Ovary (tissue), 9 donors: ENCODE results near the gene NEURL1B. TPM values are rescaled to one million over a fixed set of nuclear protein-coding genes. Genes with fewer than 3 reads are reported as not detected.
A peak's percentile ranks its signal among the peaks of the same experiment; 100 is the strongest.

Experiments
- DNase-seq, 5 donors: peaks; one replicate each; pipeline ENCODE4 v3.0.0-alpha.2; 2019 to 2020
- H3K27ac ChIP-seq, 2 donors: fragments of 200-600 bp; one replicate each; pipeline versions ENCODE4 v1.5.1 to v1.8.0; 2019 to 2022
- H3K27me3 ChIP-seq: fragments of 200-600 bp; one replicate; pipeline ENCODE4 v1.8.0; 2022
- H3K36me3 ChIP-seq: fragments of 200-600 bp; sonication (generic); one replicate; pipeline ENCODE4 v1.5.1; 2019
- H3K4me1 ChIP-seq: one replicate; pipeline ENCODE4 v1.8.1; 2013; ENCODE audit warnings: mild to moderate bottlenecking, moderate library complexity; ENCODE audit not compliant: insufficient read depth
- H3K4me3 ChIP-seq: fragments of 200-600 bp; sonication (generic); one replicate; pipeline ENCODE4 v1.5.1; 2017
- H3K9me3 ChIP-seq, 2 donors: fragments of 200-600 bp in 1 of 2; sonication (generic) in 1 of 2; one replicate each; pipeline versions ENCODE4 v1.5.1 to v1.8.1; 2013 to 2019; ENCODE audit warnings: mild to moderate bottlenecking in 1 of 2, moderate library complexity in 1 of 2
- CTCF ChIP-seq, 3 donors: fragments of 450-650 bp in 2 of 3; fragments of 200-600 bp in 1 of 3; IDR thresholded peaks; one replicate each; pipeline versions ENCODE4 v1.5.1 to v1.8.0; 2016 to 2022; ENCODE audit warnings: antibody characterized with exemption in 3 of 3, mild to moderate bottlenecking in 1 of 3
- EP300 ChIP-seq: sonication (generic); formaldehyde crosslinking; IDR thresholded peaks from one replicate; pipeline ENCODE4 v1.6.1; 2017; ENCODE audit warnings: antibody characterized with exemption
- POLR2A ChIP-seq: fragments of 450-650 bp; IDR thresholded peaks from one replicate; pipeline ENCODE4 v1.6.1; 2017; ENCODE audit warnings: antibody characterized with exemption, mild to moderate bottlenecking, moderate library complexity
- WGBS, 3 donors: extraction: QIAGEN DNeasy Blood & Tissue Kit in 1 of 3; methylation state at CpG; one replicate each; pipeline versions ENCODE4 v1.1.5 to v1.1.7; 2013 to 2017; 5-methylcytosine and 5-hydroxymethylcytosine counted together
- intact Hi-C, 4 donors: fragments of 100-400 bp; cut with DNase I; formaldehyde crosslinking; loops; one replicate each; pipeline versions ENCODE4 v1.11.0 to v1.15.1; 2022 to 2023
- polyA plus RNA-seq, 2 donors: library from polyadenylated mRNA; stranded (reverse); fragments of 200-250 nt in 1 of 2; fragments of 350-450 nt in 1 of 2; fragmentation: Illumina TruSeq in 1 of 2; extraction: RNeasy Lipid Tissue Mini Kit (QIAGEN cat#74804) in 1 of 2; gene quantifications; one replicate each; pipeline ENCODE4 v1.2.3, GENCODE V29; 2013 to 2014
- total RNA-seq, 7 donors: library from RNA; depleted of rRNA in 2 of 7; stranded (reverse); fragments of >200 nt in 2 of 7; fragmentation: NEBNext Ultra II Directional in 3 of 7; extraction: Animal tissue kit (Norgen Biotek cat#: 25700) in 3 of 7; gene quantifications; one replicate each; pipeline versions ENCODE4 v1.1.0 to v1.2.4, GENCODE V29; 2016 to 2023
- donor health status: DM: no; HTN: no; CAD: no; lungs with moderate emphysema.
- donor health status: DM: no; HTN: no; CAD: no.
- donor health status: Bipolar disorder and iron deficiency.
- donor health status: DM: yes; HTN: yes; CAD: no.
- donor health status: DM: no; HTN: no; CAD: no.
- donor health status: DM: yes; HTN: yes; CAD: no.

Gene NEURL1B
- total and polyA plus RNA-seq, 9 donors: 15.0 to 75.1 (median 36.3) TPM

DNA sequence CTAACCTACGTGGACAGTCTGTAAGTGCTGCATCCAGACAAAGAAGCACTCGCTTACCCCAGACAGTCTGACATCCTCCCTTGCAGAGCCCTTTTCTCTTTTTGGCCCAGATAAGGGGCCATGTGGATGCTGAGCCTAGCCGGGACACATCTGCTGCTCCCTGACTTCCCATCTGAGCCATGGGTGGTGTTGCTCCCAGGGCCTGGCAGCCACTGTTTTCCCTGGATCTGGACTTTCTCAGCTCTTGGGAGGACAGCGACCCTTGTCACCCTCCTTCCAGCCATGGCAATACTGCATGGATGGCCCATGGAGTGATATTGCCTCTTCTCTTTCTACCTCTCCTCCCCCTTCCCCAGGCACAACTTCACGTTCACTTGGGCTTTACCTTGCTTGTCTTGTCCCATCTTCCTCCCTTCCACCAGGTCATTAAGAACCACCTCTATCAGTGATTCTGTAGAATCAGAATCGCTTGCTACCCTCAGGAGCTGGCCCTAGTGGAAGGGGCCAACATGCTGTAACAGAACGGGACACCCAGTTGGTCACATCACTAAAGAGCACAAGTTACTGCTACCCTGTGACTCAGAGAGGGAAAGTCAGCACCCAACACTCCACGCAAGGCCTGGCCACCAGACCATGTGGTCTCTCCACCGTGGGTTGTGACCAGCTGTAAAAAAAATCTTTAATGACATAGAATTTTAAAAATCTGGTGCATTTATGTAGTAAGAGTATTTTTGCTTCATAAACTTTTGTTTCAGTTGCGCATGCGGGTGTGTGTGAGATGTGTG, 4.4 kb downstream of the NEURL1B start:
- Histone ChIP-seq H3K4me3 (no peak overlapping the region), H3K4me1 (peaks cover 4% of the 10 kb centered on the region)
- no peak for DNase-seq

GRCh38 chr5:172646716-172647285, 5.7 kb downstream of the NEURL1B start:
- Histone ChIP-seq H3K4me1 (peaks cover 3% of the 10 kb centered on the region), H3K9me3 (no peaks in the 10 kb centered on the region), H3K4me3 (no peak overlapping the region), H3K27ac (peak overlapping the region in 1 of 2 donors; percentile 36), H3K36me3 (no peaks in the 10 kb centered on the region), H3K27me3 (no peaks in the 10 kb centered on the region)
- DNase-seq: peak in 4 of 5 donors; percentile 47 to 73 (median 59)
- TF ChIP-seq POLR2A: no peak
- TF ChIP-seq CTCF (IDR thresholded peaks at IDR 0.05): peak in 1 of 3 donors; percentile 39
- no peak for TF ChIP-seq EP300
- intact Hi-C loops: loop anchor here in 3 of 4 donors (10.0 kb wide), 4 partner anchors 48 to 162 kb away; no protein-coding TSS in a partner anchor
- WGBS, 3 donors: 47 to 52% (median 48%) methylated on average over 10 of the region's 10 CpGs

More for the DNA sequence above, 4.4 kb downstream of the NEURL1B start:
- H3K9me3 ChIP-seq: no peaks in the 10 kb centered on the region
- H3K36me3 ChIP-seq: no peaks in the 10 kb centered on the region
- H3K27ac ChIP-seq: peak overlapping the region in 1 of 2 donors; percentile 23
- intact Hi-C loops: loop anchor here in 3 of 4 donors (10.0 kb wide), 4 partner anchors 49 to 161 kb away; no protein-coding TSS in a partner anchor
- no peaks in the 10 kb centered on the region for H3K27me3 ChIP-seq
- TF ChIP-seq EP300: no peak
- TF ChIP-seq CTCF (IDR thresholded peaks at IDR 0.05): no peak
- TF ChIP-seq POLR2A: no peak
- WGBS, 3 donors: 70 to 76% (median 74%) methylated on average over 11 of the region's 11 CpGs

DNA sequence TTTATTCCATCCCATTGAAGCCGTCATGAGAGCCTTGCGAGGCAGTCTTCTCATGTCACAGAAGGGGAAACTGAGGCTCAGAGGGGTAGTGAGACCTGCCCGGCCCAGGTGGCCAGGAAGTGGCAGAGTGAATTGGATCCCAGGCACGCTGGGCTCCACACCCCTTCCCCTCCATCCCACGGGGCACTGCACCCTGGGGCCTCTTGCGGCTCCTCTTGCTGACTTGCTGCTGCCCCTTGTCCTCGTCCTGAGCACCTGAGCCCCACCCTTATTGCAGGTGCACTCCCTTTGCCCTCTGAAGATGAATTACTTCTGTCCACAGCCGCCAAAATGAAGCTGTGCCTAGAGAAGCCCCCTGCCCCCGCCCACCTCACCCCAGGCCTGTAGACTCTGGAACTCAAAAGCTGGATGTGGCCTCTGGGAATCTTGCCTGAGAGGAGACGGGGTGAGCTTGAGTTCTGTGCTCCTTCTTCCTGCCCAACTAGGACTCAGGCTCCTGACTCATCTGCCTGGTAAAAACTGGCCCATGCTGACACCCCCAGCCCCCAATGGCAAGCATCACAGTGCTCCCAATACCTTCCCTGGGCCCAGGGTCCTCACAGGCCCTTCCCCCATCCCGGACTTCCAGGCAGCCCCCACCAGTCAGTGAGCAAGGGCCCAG, 6.4 kb downstream of the NEURL1B start:
- no peak for DNase-seq
- Histone ChIP-seq H3K4me3 (no peak overlapping the region), H3K27me3 (no peaks in the 10 kb centered on the region), H3K4me1 (peaks cover 2% of the 10 kb centered on the region), H3K9me3 (no peaks in the 10 kb centered on the region), H3K27ac (peak overlapping the region in 1 of 2 donors; percentile 36), H3K36me3 (no peaks in the 10 kb centered on the region)
- intact Hi-C loops: loop anchor here in 3 of 4 donors (10.0 kb wide), 4 partner anchors 47 to 163 kb away; no protein-coding TSS in a partner anchor
- no peak for TF ChIP-seq POLR2A
- no peak for TF ChIP-seq CTCF (IDR thresholded peaks at IDR 0.05)
- TF ChIP-seq EP300: no peak
- WGBS, 3 donors: 74 to 81% (median 78%) methylated on average over 11 of the region's 11 CpGs

DNA sequence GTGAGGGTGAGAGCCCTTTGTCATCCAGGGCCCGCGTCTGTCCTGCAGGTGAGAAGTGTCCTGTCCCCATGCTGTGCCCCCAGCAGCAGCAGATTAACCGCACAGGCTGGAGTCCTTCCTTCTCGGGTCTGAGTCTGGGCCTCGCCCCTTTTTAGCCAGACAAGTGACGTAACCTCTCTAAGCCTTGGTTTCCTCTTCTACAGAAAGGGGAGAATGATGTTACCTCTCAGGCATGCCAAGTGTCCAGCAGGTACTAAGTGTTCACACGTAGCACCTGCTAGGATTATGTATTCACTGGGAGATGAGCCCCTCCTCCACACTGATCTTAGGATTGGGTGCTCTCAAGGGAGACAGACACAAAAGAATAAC, 6.9 kb downstream of the NEURL1B start:
- Histone ChIP-seq H3K4me1 (peaks cover 2% of the 10 kb centered on the region), H3K4me3 (no peak overlapping the region), H3K27me3 (no peaks in the 10 kb centered on the region), H3K27ac (peak overlapping the region in 1 of 2 donors; percentile 36), H3K36me3 (no peaks in the 10 kb centered on the region), H3K9me3 (no peaks in the 10 kb centered on the region)
- 78 to 80% (median 79%) methylated on average over 7 of the region's 7 CpGs for WGBS, 3 donors
- DNase-seq: no peak
- TF ChIP-seq POLR2A (no peak), EP300 (no peak), CTCF (IDR thresholded peaks at IDR 0.05) (no peak)
- intact Hi-C loops: loop anchor here in 3 of 4 donors (10.0 kb wide), 4 partner anchors 47 to 163 kb away; no protein-coding TSS in a partner anchor
